Ovary (tissue), 3 donors: ENCODE data around the gene BTBD8.

ENCODE experiments used
- EP300 ChIP-seq: sonication (generic); formaldehyde crosslinking; IDR thresholded peaks from one replicate; pipeline ENCODE4 v1.6.1; 2017; ENCODE audit warnings: antibody characterized with exemption
- POLR2A ChIP-seq: fragments of 450-650 bp; IDR thresholded peaks from one replicate; pipeline ENCODE4 v1.6.1; 2017; ENCODE audit warnings: antibody characterized with exemption, mild to moderate bottlenecking, moderate library complexity
- TF ChIP-seq, protein P1 (sequence below), 3 donors: fragments of 450-650 bp in 2 of 3; fragments of 200-600 bp in 1 of 3; IDR thresholded peaks; one replicate each; pipeline versions ENCODE4 v1.5.1 to v1.8.0; 2016 to 2022; ENCODE audit warnings: antibody characterized with exemption in 3 of 3, mild to moderate bottlenecking in 1 of 3
- donor health status: DM: no; HTN: no; CAD: no.

DNA sequence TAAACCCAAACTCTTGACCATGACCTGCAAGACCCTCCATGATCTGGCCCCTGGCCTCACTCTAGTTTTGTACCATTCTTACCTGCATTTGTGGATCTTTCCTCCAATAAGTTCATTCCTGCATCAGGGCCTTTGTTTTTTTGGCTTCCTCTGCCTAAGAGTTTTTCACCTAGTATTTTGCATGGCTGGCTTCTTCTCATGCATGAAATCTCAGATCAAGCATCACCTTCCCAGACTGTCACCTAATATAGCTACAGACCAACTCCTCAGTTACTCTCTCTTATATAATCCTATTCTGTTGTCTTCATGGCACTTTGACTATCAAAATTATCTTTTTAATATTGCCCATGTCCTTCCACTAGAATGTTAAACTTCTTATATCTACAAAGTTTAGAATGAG is 54.2 kb downstream of the BTBD8 start:
- TF ChIP-seq, protein P1, sequence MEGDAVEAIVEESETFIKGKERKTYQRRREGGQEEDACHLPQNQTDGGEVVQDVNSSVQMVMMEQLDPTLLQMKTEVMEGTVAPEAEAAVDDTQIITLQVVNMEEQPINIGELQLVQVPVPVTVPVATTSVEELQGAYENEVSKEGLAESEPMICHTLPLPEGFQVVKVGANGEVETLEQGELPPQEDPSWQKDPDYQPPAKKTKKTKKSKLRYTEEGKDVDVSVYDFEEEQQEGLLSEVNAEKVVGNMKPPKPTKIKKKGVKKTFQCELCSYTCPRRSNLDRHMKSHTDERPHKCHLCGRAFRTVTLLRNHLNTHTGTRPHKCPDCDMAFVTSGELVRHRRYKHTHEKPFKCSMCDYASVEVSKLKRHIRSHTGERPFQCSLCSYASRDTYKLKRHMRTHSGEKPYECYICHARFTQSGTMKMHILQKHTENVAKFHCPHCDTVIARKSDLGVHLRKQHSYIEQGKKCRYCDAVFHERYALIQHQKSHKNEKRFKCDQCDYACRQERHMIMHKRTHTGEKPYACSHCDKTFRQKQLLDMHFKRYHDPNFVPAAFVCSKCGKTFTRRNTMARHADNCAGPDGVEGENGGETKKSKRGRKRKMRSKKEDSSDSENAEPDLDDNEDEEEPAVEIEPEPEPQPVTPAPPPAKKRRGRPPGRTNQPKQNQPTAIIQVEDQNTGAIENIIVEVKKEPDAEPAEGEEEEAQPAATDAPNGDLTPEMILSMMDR (IDR thresholded peaks at IDR 0.05), result no peak
- TF ChIP-seq POLR2A (no peak), EP300 (no peak)
